ENCODE measurements around the gene XYLT1. TPM values are rescaled to one million over a fixed set of nuclear protein-coding genes. Genes with fewer than 3 reads are reported as not detected.

XYLT1 gene
- total RNA-seq, 1 donor from 2014 or later = 27.3 TPM

DNA sequence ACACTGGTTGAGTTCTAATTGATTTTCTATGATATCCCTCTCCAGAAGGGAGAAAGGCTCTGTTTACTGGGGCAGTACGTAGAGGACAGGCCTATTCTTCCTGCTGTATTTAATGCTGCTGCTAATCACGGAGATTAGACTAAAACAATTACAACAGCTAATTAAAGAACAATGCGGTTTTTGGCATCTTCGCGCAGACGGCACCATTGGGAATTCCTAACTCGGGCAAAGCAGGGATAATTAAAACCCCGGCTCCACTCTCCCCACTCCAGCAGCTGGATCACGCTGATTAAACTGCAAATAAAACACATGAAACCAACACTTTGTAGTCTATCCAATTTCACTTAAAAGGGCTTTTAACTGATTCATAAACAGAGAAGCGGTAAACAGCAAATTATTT is 147.6 kb downstream of the XYLT1 start:
- Histone ChIP-seq H3K4me3 (no peak overlapping the region), H3K27me3 (no peaks in the 10 kb centered on the region), H3K36me3 (no peaks in the 10 kb centered on the region), H3K4me1 (peaks cover 50% of the 10 kb centered on the region), H3K9me3 (no peaks in the 10 kb centered on the region), H3K27ac (peak overlapping the region; percentile 44)
- intact Hi-C loops (cut with DNase I) = no loop called here
- TF ChIP-seq, protein P1, sequence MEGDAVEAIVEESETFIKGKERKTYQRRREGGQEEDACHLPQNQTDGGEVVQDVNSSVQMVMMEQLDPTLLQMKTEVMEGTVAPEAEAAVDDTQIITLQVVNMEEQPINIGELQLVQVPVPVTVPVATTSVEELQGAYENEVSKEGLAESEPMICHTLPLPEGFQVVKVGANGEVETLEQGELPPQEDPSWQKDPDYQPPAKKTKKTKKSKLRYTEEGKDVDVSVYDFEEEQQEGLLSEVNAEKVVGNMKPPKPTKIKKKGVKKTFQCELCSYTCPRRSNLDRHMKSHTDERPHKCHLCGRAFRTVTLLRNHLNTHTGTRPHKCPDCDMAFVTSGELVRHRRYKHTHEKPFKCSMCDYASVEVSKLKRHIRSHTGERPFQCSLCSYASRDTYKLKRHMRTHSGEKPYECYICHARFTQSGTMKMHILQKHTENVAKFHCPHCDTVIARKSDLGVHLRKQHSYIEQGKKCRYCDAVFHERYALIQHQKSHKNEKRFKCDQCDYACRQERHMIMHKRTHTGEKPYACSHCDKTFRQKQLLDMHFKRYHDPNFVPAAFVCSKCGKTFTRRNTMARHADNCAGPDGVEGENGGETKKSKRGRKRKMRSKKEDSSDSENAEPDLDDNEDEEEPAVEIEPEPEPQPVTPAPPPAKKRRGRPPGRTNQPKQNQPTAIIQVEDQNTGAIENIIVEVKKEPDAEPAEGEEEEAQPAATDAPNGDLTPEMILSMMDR (IDR thresholded peaks at IDR 0.05) = no peak
- TF ChIP-seq POLR2AphosphoS5 (IDR thresholded peaks at IDR 0.05; ENCODE audit: insufficient read depth in 1 of 2, low read depth in 1 of 2) (no peak), POLR2A (IDR thresholded peaks at IDR 0.05) (no peak)
- no peak for DNase-seq (ENCODE audit: extremely low spot score in 2 of 2)

DNA sequence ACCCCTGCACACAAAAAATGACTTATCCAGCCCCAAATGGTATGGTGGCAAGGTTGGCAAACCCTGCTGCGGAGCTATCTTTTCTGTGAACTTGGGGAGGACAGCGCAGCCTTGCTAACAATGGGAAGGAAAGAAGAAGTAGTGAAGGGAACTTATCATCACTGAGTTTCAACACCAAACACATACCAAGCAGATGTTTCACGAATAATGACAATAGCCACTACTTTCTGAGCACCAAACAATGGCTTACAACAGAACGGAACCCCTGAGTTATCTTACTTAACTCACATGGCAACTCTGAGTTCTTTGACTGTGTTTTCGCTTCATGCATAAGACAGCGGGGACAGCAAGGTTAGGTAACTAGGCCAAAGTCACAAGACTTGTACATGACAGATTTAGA is 148.9 kb downstream of the XYLT1 start:
- H3K9me3 ChIP-seq = no peaks in the 10 kb centered on the region
- H3K36me3 ChIP-seq = no peaks in the 10 kb centered on the region
- no peak for DNase-seq (ENCODE audit: extremely low spot score in 2 of 2)
- no peak overlapping the region for H3K4me3 ChIP-seq
- H3K27me3 ChIP-seq = no peaks in the 10 kb centered on the region
- no peak overlapping the region for H3K27ac ChIP-seq
- intact Hi-C loops (cut with DNase I) = no loop called here
- TF ChIP-seq, protein P1 (IDR thresholded peaks at IDR 0.05) = no peak
- TF ChIP-seq POLR2A (IDR thresholded peaks at IDR 0.05) = no peak
- TF ChIP-seq POLR2AphosphoS5 (IDR thresholded peaks at IDR 0.05; ENCODE audit: insufficient read depth in 1 of 2, low read depth in 1 of 2) = no peak
- peaks cover 43% of the 10 kb centered on the region for H3K4me1 ChIP-seq

DNA sequence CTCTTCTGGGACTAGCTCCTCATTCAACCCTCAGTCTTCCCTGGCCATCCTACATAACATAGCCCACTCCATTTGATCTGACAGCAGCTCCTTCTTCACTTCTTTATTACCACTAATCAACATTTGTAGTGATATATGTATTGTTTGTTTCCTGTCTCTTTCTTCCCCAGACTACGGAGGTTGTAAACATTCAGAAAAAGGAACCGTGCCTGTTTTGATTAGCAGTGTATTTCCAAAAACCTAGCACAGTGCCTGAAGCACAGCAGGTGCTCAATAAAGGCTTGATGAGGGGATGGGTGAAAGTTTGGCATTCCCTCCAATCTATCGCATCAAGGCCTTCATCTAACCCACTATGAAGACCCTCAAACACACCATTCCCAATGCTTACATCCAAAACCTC is 150.8 kb downstream of the XYLT1 start:
- Histone ChIP-seq H3K27me3 (no peaks in the 10 kb centered on the region), H3K4me3 (no peak overlapping the region), H3K4me1 (peaks cover 43% of the 10 kb centered on the region), H3K9me3 (no peaks in the 10 kb centered on the region), H3K36me3 (no peaks in the 10 kb centered on the region), H3K27ac (no peak overlapping the region)
- intact Hi-C loops (cut with DNase I) = no loop called here
- DNase-seq (ENCODE audit: extremely low spot score in 2 of 2) = no peak
- TF ChIP-seq POLR2A (IDR thresholded peaks at IDR 0.05) = no peak
- TF ChIP-seq, protein P1 (IDR thresholded peaks at IDR 0.05) = no peak
- no peak for TF ChIP-seq POLR2AphosphoS5 (IDR thresholded peaks at IDR 0.05; ENCODE audit: insufficient read depth in 1 of 2, low read depth in 1 of 2)

DNA sequence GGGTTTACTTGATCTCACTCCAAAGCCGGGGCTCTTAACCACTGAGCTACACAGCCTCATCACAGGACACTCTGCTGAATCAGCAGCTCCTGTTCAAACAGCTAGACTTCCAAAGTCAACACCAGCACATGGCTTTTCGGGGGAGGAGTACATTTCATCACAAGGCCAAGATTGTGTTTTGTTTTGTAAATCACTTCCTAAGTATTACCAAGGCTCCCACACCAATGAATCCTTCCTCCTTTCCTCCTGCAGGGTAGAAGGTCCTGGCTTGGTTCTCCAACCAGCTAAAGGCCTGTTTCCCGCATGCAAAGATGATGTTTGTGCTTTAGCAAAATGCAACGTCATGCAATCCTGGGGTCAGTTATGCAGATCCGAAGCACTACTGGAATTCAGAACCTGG is 152.5 kb downstream of the XYLT1 start:
- H3K36me3 ChIP-seq = no peaks in the 10 kb centered on the region
- H3K9me3 ChIP-seq = no peaks in the 10 kb centered on the region
- peaks cover 55% of the 10 kb centered on the region for H3K4me1 ChIP-seq
- no peak overlapping the region for H3K27ac ChIP-seq
- intact Hi-C loops (cut with DNase I) = loop anchor here (10.0 kb wide), 1 partner anchor 93 kb away; no protein-coding TSS in a partner anchor
- TF ChIP-seq POLR2AphosphoS5 (IDR thresholded peaks at IDR 0.05; ENCODE audit: insufficient read depth in 1 of 2, low read depth in 1 of 2) (no peak), POLR2A (IDR thresholded peaks at IDR 0.05) (no peak)
- TF ChIP-seq, protein P1 (IDR thresholded peaks at IDR 0.05) = no peak
- no peak overlapping the region for H3K4me3 ChIP-seq
- no peaks in the 10 kb centered on the region for H3K27me3 ChIP-seq
- DNase-seq (ENCODE audit: extremely low spot score in 2 of 2) = no peak

DNA sequence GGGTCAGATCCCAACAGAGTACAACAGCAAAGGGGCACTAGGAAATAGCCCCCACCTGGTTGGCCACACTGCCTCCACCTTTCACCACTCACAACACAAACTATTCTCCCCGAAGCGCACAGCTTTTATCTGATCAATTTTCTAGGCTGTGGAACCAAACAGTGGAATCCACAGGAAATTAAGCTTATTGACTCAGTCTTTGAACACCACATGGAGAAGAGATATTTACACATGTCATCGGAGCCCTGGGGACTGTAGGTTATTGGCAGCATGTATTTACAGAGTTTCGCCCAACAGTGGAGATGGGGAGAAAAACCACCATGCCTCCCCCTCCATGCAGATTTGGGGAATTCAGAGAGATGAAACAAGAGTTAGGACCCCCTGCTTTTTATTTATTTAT is 154.8 kb downstream of the XYLT1 start:
- H3K27me3 ChIP-seq = no peaks in the 10 kb centered on the region
- intact Hi-C loops (cut with DNase I) = loop anchor here (10.0 kb wide), 1 partner anchor 91 kb away; no protein-coding TSS in a partner anchor
- DNase-seq (ENCODE audit: extremely low spot score in 2 of 2) = no peak
- peak overlapping the region; percentile 86 for H3K27ac ChIP-seq
- H3K4me3 ChIP-seq = no peak overlapping the region
- no peaks in the 10 kb centered on the region for H3K9me3 ChIP-seq
- TF ChIP-seq, protein P1 (IDR thresholded peaks at IDR 0.05) = no peak
- TF ChIP-seq POLR2AphosphoS5 (IDR thresholded peaks at IDR 0.05; ENCODE audit: insufficient read depth in 1 of 2, low read depth in 1 of 2) (no peak), POLR2A (IDR thresholded peaks at IDR 0.05) (no peak)
- peaks cover 60% of the 10 kb centered on the region for H3K4me1 ChIP-seq
- H3K36me3 ChIP-seq = no peaks in the 10 kb centered on the region

Data from vagina (tissue), 2 donors.